PC-3 (cell line): Measurements from ENCODE around the gene AOPEP.

Experiments used
- CTCF ChIP-seq: fragments of 300-600 bp; sonication (generic); conservative IDR thresholded peaks from 2 replicates; pipeline ENCODE4 v1.5.1; 2017; ENCODE audit warnings: antibody characterized with exemption, low read depth, mild to moderate bottlenecking, low read length
- EZH2 ChIP-seq: fragments of 300-600 bp; sonication (generic); IDR thresholded peaks from one replicate; pipeline ENCODE4 v1.6.1; 2017; ENCODE audit warnings: antibody characterized with exemption, mild to moderate bottlenecking, low read length; ENCODE audit not compliant: unreplicated experiment

- no peak for TF ChIP-seq CTCF
- TF ChIP-seq EZH2: no peak
These were observed 33.9 kb upstream of the AOPEP start for GRCh38 chr9:94692601-94693000.
